Body of pancreas (tissue), 4 donors: ENCODE results near the gene RUVBL2. TPM values are rescaled to one million over a fixed set of nuclear protein-coding genes. Genes with fewer than 3 reads are reported as not detected.

ENCODE experiments used
- ATAC-seq: fragments of 150-250 bp; one replicate; pipeline ENCODE4 v1.9.1; 2016
- DNase-seq, 4 donors: peaks; one replicate each; pipeline ENCODE4 v3.0.0-alpha.2; 2019
- H3K27ac ChIP-seq, 4 donors: fragments of 200-600 bp; sonication (generic); 1 replicate in 3 of 4; 2 replicates in 1 of 4; pipeline versions ENCODE4 v1.5.1 to v1.6.1; 2016 to 2019; ENCODE audit warnings: mild to moderate bottlenecking in 1 of 4, mixed read lengths in 1 of 4, moderate library complexity in 1 of 4
- H3K27me3 ChIP-seq, 2 donors: fragments of 200-600 bp; sonication (generic); one replicate each; pipeline ENCODE4 v1.6.0; 2016; ENCODE audit warnings: mild to moderate bottlenecking in 1 of 2
- H3K36me3 ChIP-seq, 2 donors: fragments of 200-600 bp; sonication (generic); replicated peaks in 1 of 2; 2 replicates each; pipeline ENCODE4 v1.5.1; 2016; ENCODE audit warnings: low read depth in 2 of 2; ENCODE audit not compliant: insufficient read depth in 1 of 2
- H3K4me1 ChIP-seq: fragments of 200-600 bp; sonication (generic); one replicate; pipeline ENCODE4 v1.6.0; 2016
- H3K4me3 ChIP-seq, 2 donors: fragments of 200-600 bp; sonication (generic); 1 replicate in 1 of 2; 2 replicates in 1 of 2; pipeline ENCODE4 v1.5.1; 2016 to 2019
- H3K9me3 ChIP-seq, 3 donors: fragments of 200-600 bp; sonication (generic); 1 replicate in 2 of 3; 2 replicates in 1 of 3; pipeline ENCODE4 v1.5.1; 2016
- POLR2A ChIP-seq, 3 donors: fragments of 450-650 bp; IDR thresholded peaks; one replicate each; pipeline ENCODE4 v1.6.1; 2016; ENCODE audit warnings: antibody characterized with exemption in 3 of 3, mild to moderate bottlenecking in 2 of 3
- WGBS, 2 donors: methylation state at CpG; one replicate each; pipeline ENCODE4 v1.1.5; 2017; 5-methylcytosine and 5-hydroxymethylcytosine counted together
- intact Hi-C: fragments of 100-400 bp; cut with DNase I; formaldehyde crosslinking; loops from one replicate; pipeline ENCODE4 v1.15.1; 2023
- total RNA-seq, 2 donors: library from RNA; depleted of rRNA; stranded (reverse); fragments of >200 nt; gene quantifications; one replicate each; pipeline ENCODE4 v1.1.0, GENCODE V29; 2016
- TF ChIP-seq, protein P1 (sequence below), 7 experiments: fragments of 450-650 bp in 4 of 7; fragments of 200-600 bp in 3 of 7; sonication (generic) in 3 of 7; IDR thresholded peaks; one replicate each; pipeline ENCODE4 v1.5.1; 2016 to 2019; ENCODE audit warnings: antibody characterized with exemption in 7 of 7

RUVBL2 gene
- total RNA-seq, 2 donors from 2014 or later = 46.5 to 47.2 TPM

DNA sequence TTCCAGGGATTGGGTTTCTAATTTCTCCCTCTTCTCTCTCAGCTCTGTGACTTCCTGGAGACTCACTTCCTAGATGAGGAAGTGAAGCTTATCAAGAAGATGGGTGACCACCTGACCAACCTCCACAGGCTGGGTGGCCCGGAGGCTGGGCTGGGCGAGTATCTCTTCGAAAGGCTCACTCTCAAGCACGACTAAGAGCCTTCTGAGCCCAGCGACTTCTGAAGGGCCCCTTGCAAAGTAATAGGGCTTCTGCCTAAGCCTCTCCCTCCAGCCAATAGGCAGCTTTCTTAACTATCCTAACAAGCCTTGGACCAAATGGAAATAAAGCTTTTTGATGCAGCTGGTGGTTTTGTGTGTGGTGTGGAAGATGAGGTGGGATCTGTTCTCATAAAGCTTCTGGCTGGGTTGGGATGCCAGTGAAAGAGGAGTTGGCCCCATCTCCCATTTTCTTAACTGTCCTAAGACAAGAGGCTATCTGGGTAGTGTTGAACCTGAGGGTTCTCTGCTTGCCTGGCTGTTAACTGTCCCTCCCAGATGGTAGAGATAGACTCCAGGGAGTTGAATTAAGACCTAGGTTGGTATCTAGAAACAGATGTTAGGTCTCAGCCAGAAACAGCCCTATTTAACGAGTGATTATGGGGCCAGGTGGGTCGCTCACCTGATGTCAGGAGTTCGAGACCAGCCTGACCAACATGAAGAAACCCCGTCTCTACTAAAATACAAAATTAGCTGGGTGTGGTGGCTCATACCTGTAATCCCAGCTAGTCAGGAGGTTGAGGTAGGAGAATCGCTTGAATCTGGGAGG lies 26.9 kb upstream of the RUVBL2 start:
- Histone ChIP-seq H3K27ac (peak overlapping the region in 3 of 4 donors; percentile 89 to 94 (median 91)), H3K4me3 (peak overlapping the region; percentile 88 to 93), H3K36me3 (no peaks in the 10 kb centered on the region), H3K4me1 (peaks cover 39% of the 10 kb centered on the region), H3K9me3 (no peaks in the 10 kb centered on the region), H3K27me3 (no peaks in the 10 kb centered on the region)
- intact Hi-C loops = no loop called here
- no peak for ATAC-seq
- DNase-seq = no peak
- WGBS, 2 donors = 78 to 88% methylated on average over 10 of the region's 10 CpGs
- TF ChIP-seq, protein P1, sequence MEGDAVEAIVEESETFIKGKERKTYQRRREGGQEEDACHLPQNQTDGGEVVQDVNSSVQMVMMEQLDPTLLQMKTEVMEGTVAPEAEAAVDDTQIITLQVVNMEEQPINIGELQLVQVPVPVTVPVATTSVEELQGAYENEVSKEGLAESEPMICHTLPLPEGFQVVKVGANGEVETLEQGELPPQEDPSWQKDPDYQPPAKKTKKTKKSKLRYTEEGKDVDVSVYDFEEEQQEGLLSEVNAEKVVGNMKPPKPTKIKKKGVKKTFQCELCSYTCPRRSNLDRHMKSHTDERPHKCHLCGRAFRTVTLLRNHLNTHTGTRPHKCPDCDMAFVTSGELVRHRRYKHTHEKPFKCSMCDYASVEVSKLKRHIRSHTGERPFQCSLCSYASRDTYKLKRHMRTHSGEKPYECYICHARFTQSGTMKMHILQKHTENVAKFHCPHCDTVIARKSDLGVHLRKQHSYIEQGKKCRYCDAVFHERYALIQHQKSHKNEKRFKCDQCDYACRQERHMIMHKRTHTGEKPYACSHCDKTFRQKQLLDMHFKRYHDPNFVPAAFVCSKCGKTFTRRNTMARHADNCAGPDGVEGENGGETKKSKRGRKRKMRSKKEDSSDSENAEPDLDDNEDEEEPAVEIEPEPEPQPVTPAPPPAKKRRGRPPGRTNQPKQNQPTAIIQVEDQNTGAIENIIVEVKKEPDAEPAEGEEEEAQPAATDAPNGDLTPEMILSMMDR (IDR thresholded peaks at IDR 0.05) = no peak
- no peak for TF ChIP-seq POLR2A (IDR thresholded peaks at IDR 0.05)

DNA sequence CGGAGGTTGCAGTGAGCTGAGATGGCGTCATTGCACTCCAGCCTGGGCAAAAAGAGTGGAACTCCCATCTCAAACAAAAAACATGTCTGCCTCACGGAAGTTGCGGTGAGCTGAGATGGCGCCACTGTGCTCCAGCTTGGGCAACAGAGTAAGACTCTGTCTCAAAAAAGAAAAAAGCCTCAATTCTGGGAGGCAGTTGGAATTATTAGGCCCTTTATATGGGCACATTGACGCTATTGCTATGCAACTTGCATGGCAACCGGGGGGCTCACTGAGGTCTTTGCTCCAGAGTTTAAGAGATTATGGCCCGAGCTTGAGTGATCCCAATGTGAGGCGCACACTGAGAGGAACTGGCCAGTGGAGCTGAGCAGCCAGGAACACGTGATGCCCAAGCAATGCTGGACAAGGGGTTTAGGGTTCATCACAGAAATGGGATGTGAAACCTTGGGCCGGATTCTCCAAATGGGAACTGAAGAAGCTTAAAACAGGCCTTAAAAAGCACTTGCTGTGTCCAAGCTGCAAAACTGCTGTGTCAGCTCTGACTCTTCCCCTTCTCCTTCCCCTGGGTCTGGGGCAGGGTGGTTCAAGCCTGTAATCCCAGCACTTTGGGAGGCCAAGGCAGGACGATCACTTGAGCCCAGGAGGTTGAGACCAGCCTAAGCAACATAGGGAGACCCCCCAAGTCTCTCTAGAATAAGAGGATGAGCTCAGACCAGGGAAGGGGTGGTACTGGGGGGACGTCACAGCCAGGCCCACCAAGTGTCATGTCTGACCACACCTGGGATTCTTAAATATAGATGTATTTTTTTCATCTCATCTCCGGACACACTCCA lies 26.1 kb upstream of the RUVBL2 start:
- Histone ChIP-seq H3K27ac (peak overlapping the region in 2 of 4 donors; percentile 89 to 91), H3K27me3 (no peaks in the 10 kb centered on the region), H3K36me3 (no peaks in the 10 kb centered on the region), H3K4me1 (peaks cover 32% of the 10 kb centered on the region), H3K4me3 (no peak overlapping the region), H3K9me3 (no peaks in the 10 kb centered on the region)
- TF ChIP-seq, protein P1 (IDR thresholded peaks at IDR 0.05) = no peak
- TF ChIP-seq POLR2A (IDR thresholded peaks at IDR 0.05) = peak in 1 of 3 donors; percentile 35
- ATAC-seq = no peak
- WGBS, 2 donors = 70 to 91% methylated on average over 14 of the region's 14 CpGs
- intact Hi-C loops = no loop called here
- DNase-seq = peak in 3 of 4 donors; percentile 23 to 75 (median 25)

DNA sequence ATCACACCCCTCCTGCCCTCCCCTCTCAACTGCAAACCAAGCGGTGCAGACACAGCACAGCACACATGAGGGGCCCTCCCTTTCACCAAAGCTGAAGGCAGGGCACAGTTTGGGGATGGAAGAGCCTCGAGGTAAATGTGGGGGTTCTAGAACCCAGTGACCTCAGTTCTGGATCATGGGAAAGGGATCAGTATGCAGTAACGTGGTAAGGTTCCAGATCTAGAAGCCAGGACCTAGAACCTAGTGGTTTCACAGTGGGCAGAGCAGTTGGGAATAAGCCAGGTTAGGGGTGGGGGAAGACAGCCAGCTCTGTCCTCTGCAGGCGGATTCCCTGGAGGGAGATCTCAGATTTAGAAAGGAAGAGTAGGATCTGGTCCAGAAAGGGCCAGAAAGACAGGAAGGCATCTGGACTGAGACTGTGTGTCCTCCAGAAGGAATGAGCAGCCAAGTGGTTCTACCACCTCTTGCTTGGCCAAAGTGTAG lies 25.5 kb upstream of the RUVBL2 start:
- DNase-seq = no peak
- H3K36me3 ChIP-seq = no peaks in the 10 kb centered on the region

DNA sequence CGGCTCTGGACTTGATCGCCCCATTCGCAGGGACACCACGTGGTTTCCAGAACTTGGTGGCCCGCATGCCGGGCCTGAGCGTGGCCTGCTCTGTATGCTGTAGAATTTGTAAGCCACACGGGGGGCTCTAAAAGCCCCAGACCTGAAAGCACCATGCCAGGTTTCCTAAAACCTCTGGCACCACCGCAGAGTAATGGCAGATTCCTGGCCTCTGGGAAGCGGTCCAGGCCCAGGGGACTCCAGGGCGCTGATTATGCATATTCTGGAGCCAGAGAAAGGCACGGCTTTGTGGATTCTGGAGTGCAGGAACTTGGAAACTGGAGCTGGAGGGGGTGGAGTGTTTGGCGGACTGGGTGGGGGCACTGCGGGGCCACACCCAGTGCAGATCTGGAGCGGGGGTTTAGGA lies 24.9 kb upstream of the RUVBL2 start:
- H3K4me3 ChIP-seq = no peak overlapping the region
- no peaks in the 10 kb centered on the region for H3K9me3 ChIP-seq
- peaks cover 0 to 2% of the 10 kb centered on the region in 2 donors for H3K36me3 ChIP-seq
- no peak overlapping the region for H3K27ac ChIP-seq
- ATAC-seq (no peak), DNase-seq (no peak)
- 90 to 92% methylated on average over 15 of the region's 15 CpGs for WGBS, 2 donors
- intact Hi-C loops = no loop called here
- no peaks in the 10 kb centered on the region for H3K27me3 ChIP-seq
- TF ChIP-seq, protein P1 (IDR thresholded peaks at IDR 0.05) = no peak
- no peak for TF ChIP-seq POLR2A (IDR thresholded peaks at IDR 0.05)
- peaks cover 22% of the 10 kb centered on the region for H3K4me1 ChIP-seq

More for the DNA sequence above, 25.5 kb upstream of the RUVBL2 start:
- no peak for ATAC-seq
- no peak overlapping the region for H3K4me3 ChIP-seq
- peak overlapping the region in 2 of 4 donors; percentile 89 to 91 for H3K27ac ChIP-seq
- H3K9me3 ChIP-seq = no peaks in the 10 kb centered on the region
- 58 to 63% methylated on average over 4 of the region's 4 CpGs for WGBS, 2 donors
- no peaks in the 10 kb centered on the region for H3K27me3 ChIP-seq
- peak in 1 of 3 donors; percentile 14 for TF ChIP-seq POLR2A (IDR thresholded peaks at IDR 0.05)
- TF ChIP-seq, protein P1 (IDR thresholded peaks at IDR 0.05) = no peak
- H3K4me1 ChIP-seq = peaks cover 28% of the 10 kb centered on the region
- intact Hi-C loops = no loop called here
